Upper lobe of right lung (tissue), 1 donor: ENCODE data around the gene SLC9A9. TPM values are rescaled to one million over a fixed set of nuclear protein-coding genes. Genes with fewer than 3 reads are reported as not detected.

ENCODE experiments used
- ATAC-seq: fragments of 200-7000 bp; cut with Tn5 transposase; one replicate; pipeline ENCODE4 v1.9.1; 2020; ENCODE audit warnings: mild to moderate bottlenecking, moderate library complexity
- DNase-seq: peaks from one replicate; pipeline ENCODE4 v3.0.0-alpha.2; 2020
- H3K27ac ChIP-seq: fragments of 200-600 bp; one replicate; pipeline ENCODE4 v1.8.0; 2022
- H3K27me3 ChIP-seq: fragments of 200-600 bp; one replicate; pipeline ENCODE4 v1.8.0; 2022; ENCODE audit warnings: mild to moderate bottlenecking
- H3K36me3 ChIP-seq: fragments of 200-600 bp; one replicate; pipeline ENCODE4 v1.8.0; 2022
- H3K4me1 ChIP-seq: fragments of 200-600 bp; one replicate; pipeline ENCODE4 v1.8.0; 2022
- H3K4me3 ChIP-seq: fragments of 200-600 bp; one replicate; pipeline ENCODE4 v1.8.0; 2022; ENCODE audit warnings: mild to moderate bottlenecking
- H3K9me3 ChIP-seq: fragments of 200-600 bp; one replicate; pipeline ENCODE4 v1.8.0; 2022
- CTCF ChIP-seq: fragments of 200-600 bp; IDR thresholded peaks from one replicate; pipeline ENCODE4 v1.8.0; 2022; ENCODE audit warnings: antibody characterized with exemption
- intact Hi-C: fragments of 100-400 bp; cut with DNase I; formaldehyde crosslinking; loops from one replicate; pipeline ENCODE4 v1.11.0; 2022
- total RNA-seq: library from RNA; stranded (reverse); fragmentation: NEBNext Ultra II Directional; extraction: Animal tissue kit (Norgen Biotek cat#: 25700); gene quantifications from one replicate; pipeline ENCODE4 v1.2.1, GENCODE V29; 2021
- donor health status: DM: no; HTN: yes; CAD: no; lungs with severe emphysema.

Gene SLC9A9
- total RNA-seq, 1 donor from 2014 or later: 13.3 TPM

GRCh38 chr3:143506190-143506589 is 342.1 kb downstream of the SLC9A9 start:
- no peak for TF ChIP-seq CTCF
- Histone ChIP-seq H3K27me3 (no peaks in the 10 kb centered on the region), H3K27ac (no peak overlapping the region), H3K9me3 (no peaks in the 10 kb centered on the region), H3K4me1 (no peaks in the 10 kb centered on the region), H3K4me3 (no peak overlapping the region), H3K36me3 (no peaks in the 10 kb centered on the region)
- ATAC-seq (no peak), DNase-seq (no peak)
- intact Hi-C loops: no loop called here

- Histone ChIP-seq H3K27me3 (no peaks in the 10 kb centered on the region), H3K4me3 (no peak overlapping the region), H3K9me3 (no peaks in the 10 kb centered on the region), H3K27ac (no peak overlapping the region), H3K36me3 (no peaks in the 10 kb centered on the region), H3K4me1 (no peaks in the 10 kb centered on the region)
- intact Hi-C loops: no loop called here
- no peak for TF ChIP-seq CTCF
- ATAC-seq (no peak), DNase-seq (no peak)
These were observed 344.9 kb downstream of the SLC9A9 start for GRCh38 chr3:143503325-143503885.

GRCh38 chr3:143502081-143502480 is 346.2 kb downstream of the SLC9A9 start:
- Histone ChIP-seq H3K36me3 (no peaks in the 10 kb centered on the region), H3K27me3 (no peaks in the 10 kb centered on the region), H3K9me3 (no peaks in the 10 kb centered on the region), H3K4me1 (no peaks in the 10 kb centered on the region), H3K27ac (no peak overlapping the region), H3K4me3 (no peak overlapping the region)
- intact Hi-C loops: no loop called here
- no peak for DNase-seq
- TF ChIP-seq CTCF: no peak
- ATAC-seq: no peak

- H3K9me3 ChIP-seq: no peaks in the 10 kb centered on the region
- no peak for TF ChIP-seq CTCF
- no peaks in the 10 kb centered on the region for H3K36me3 ChIP-seq
- ATAC-seq (no peak), DNase-seq (no peak)
- no peaks in the 10 kb centered on the region for H3K27me3 ChIP-seq
- intact Hi-C loops: no loop called here
- no peak overlapping the region for H3K4me3 ChIP-seq
- H3K4me1 ChIP-seq: no peaks in the 10 kb centered on the region
- no peak overlapping the region for H3K27ac ChIP-seq
These were observed 350.9 kb downstream of the SLC9A9 start for GRCh38 chr3:143497382-143497781.

GRCh38 chr3:143496191-143496590 is 352.1 kb downstream of the SLC9A9 start:
- H3K4me1 ChIP-seq: no peaks in the 10 kb centered on the region
- ATAC-seq (no peak), DNase-seq (no peak)
- H3K27ac ChIP-seq: no peak overlapping the region
- H3K27me3 ChIP-seq: no peaks in the 10 kb centered on the region
- intact Hi-C loops: no loop called here
- TF ChIP-seq CTCF: no peak
- H3K9me3 ChIP-seq: no peaks in the 10 kb centered on the region
- no peak overlapping the region for H3K4me3 ChIP-seq
- no peaks in the 10 kb centered on the region for H3K36me3 ChIP-seq

- H3K9me3 ChIP-seq: no peaks in the 10 kb centered on the region
- H3K27ac ChIP-seq: no peak overlapping the region
- ATAC-seq (no peak), DNase-seq (no peak)
- H3K4me1 ChIP-seq: no peaks in the 10 kb centered on the region
- no peaks in the 10 kb centered on the region for H3K36me3 ChIP-seq
- H3K27me3 ChIP-seq: no peaks in the 10 kb centered on the region
- TF ChIP-seq CTCF: no peak
- intact Hi-C loops: no loop called here
- no peak overlapping the region for H3K4me3 ChIP-seq
These were observed 352.7 kb downstream of the SLC9A9 start for GRCh38 chr3:143495527-143495926.
